Right atrium auricular region (tissue), 2 donors: ENCODE measurements around the gene PADI6. TPM values are rescaled to one million over a fixed set of nuclear protein-coding genes. Genes with fewer than 3 reads are reported as not detected.

ENCODE experiments used
- DNase-seq: peaks from one replicate; pipeline ENCODE4 v3.0.0-alpha.2; 2019; ENCODE audit warnings: low spot score
- H3K27ac ChIP-seq, 2 donors: fragments of 200-600 bp; sonication (generic); 1 replicate in 1 of 2; 2 replicates in 1 of 2; pipeline ENCODE4 v1.5.1; 2016 to 2019
- H3K27me3 ChIP-seq, 2 donors: fragments of 200-600 bp; sonication (generic); one replicate each; pipeline versions ENCODE4 v1.5.1 to v1.6.0; 2017 to 2019
- H3K36me3 ChIP-seq: fragments of 200-600 bp; sonication (generic); one replicate; pipeline ENCODE4 v1.5.1; 2016
- H3K4me1 ChIP-seq, 2 donors: fragments of 200-600 bp; sonication (generic); one replicate each; pipeline versions ENCODE4 v1.5.1 to v1.6.0; 2017 to 2019
- H3K4me3 ChIP-seq, 2 donors: fragments of 200-600 bp; sonication (generic); 1 replicate in 1 of 2; 2 replicates in 1 of 2; pipeline ENCODE4 v1.5.1; 2017 to 2019; ENCODE audit warnings: mild to moderate bottlenecking in 1 of 2, moderate library complexity in 1 of 2
- H3K9me3 ChIP-seq, 2 donors: fragments of 200-600 bp; sonication (generic); one replicate each; pipeline ENCODE4 v1.5.1; 2019
- total RNA-seq, 2 donors: library from RNA; depleted of rRNA; stranded (reverse); fragments of >200 nt; gene quantifications; one replicate each; pipeline ENCODE4 v1.1.0, GENCODE V29; 2016
- TF ChIP-seq, protein P1 (sequence below), 2 donors: fragments of 200-600 bp; sonication (generic); IDR thresholded peaks; one replicate each; pipeline ENCODE4 v1.5.1; 2019; ENCODE audit warnings: antibody characterized with exemption in 2 of 2

PADI6 gene
- total RNA-seq, 2 donors from 2014 or later = not detected

DNA sequence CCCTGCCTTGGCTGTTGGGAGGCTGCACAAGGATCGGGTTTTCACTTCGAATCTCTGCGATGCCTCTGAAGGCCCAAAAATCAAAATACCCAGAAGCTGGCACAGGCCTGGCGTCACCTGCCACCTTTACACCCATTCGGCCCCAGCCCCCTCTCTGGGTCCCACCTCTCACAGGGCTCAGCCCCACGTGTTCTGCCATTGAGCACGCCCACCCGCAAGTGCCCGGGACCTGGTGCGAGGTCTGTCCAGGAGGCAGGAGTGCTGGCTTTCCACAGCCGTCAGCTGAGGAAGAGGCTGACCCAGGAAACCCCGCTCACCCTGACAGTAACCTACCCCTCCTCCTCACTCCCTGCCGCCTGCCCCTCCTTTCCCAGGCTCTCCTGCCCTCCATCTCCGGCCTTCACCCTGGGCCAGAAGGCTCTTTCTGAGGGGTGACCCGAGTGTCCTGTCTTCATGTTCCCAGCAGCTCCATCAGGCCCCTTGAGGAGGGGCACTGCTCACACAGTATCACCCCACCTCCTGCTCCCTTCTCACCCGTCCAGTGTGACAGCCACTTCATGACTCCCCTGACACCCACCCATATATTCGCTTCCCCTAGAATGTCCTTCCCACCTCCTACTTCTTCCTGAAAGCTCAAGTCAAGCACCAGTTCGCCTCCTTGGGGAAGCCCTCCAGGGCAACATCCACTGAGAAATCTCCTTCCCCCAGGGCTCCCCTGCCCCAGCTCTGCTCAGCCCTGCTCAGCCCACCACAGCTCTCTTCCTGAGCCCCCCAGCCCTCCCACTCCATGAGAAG lies 54.0 kb downstream of the PADI6 start:
- Histone ChIP-seq H3K27me3 (no peaks in the 10 kb centered on the region), H3K4me3 (no peak overlapping the region), H3K4me1 (peaks cover 0 to 17% of the 10 kb centered on the region in 2 donors), H3K27ac (no peak overlapping the region), H3K9me3 (no peaks in the 10 kb centered on the region), H3K36me3 (peaks cover 36% of the 10 kb centered on the region)
- TF ChIP-seq, protein P1, sequence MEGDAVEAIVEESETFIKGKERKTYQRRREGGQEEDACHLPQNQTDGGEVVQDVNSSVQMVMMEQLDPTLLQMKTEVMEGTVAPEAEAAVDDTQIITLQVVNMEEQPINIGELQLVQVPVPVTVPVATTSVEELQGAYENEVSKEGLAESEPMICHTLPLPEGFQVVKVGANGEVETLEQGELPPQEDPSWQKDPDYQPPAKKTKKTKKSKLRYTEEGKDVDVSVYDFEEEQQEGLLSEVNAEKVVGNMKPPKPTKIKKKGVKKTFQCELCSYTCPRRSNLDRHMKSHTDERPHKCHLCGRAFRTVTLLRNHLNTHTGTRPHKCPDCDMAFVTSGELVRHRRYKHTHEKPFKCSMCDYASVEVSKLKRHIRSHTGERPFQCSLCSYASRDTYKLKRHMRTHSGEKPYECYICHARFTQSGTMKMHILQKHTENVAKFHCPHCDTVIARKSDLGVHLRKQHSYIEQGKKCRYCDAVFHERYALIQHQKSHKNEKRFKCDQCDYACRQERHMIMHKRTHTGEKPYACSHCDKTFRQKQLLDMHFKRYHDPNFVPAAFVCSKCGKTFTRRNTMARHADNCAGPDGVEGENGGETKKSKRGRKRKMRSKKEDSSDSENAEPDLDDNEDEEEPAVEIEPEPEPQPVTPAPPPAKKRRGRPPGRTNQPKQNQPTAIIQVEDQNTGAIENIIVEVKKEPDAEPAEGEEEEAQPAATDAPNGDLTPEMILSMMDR (IDR thresholded peaks at IDR 0.05) = no peak
- DNase-seq = no peak

DNA sequence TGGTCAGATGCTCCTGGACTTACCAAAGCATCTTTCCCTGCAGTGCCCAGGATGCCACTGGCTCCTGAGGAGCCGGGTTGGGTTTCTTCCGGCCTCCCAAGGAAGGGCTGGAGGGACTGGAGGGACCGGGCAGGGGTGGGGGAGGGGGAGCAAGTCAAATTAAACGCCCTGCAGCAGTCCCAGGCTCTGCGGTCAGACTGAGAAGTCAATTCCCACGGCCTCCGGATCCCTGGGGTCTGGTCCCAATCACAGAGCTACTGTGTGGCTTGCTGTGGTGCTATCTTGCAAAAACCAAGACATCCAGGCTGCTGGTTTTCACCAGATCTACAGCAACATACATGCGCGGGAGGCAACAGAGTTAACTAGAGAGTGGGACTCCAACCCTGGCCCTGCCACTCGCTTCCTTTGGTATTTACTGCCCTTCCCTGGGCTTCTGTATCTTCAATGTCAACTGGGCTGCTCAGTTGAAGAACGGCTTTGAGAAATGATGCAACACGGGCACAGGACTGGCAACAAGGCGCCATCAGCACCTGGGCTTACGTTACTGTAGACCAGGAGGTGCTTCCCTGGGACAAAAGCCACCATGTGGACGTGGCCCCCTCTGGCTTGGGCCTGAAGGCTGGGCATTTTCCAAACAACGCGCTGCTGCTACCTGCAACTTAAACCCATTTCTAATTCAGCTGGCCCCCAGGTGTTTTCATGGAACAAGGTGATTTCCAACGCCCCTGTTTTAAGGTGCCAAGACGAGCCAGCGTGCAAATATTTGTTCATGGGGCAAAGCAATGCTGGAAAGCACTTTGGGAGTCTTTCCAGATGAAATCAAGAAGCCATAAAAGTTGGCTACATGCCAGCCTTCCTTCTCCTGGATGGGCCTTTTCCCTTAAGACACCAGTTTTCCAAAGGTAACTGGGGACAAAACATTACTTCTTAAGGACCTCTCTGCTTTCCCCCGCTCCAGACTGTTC lies 56.0 kb downstream of the PADI6 start:
- Histone ChIP-seq H3K4me1 (peaks cover 0 to 17% of the 10 kb centered on the region in 2 donors), H3K27ac (no peak overlapping the region), H3K9me3 (no peaks in the 10 kb centered on the region), H3K4me3 (no peak overlapping the region), H3K27me3 (no peaks in the 10 kb centered on the region), H3K36me3 (peaks cover 36% of the 10 kb centered on the region)
- TF ChIP-seq, protein P1 (IDR thresholded peaks at IDR 0.05) = no peak
- no peak for DNase-seq

GRCh38 chr1:17429183-17429582 lies 57.2 kb downstream of the PADI6 start:
- DNase-seq = no peak
- H3K36me3 ChIP-seq = peaks cover 36% of the 10 kb centered on the region
- no peak overlapping the region for H3K27ac ChIP-seq
- H3K4me1 ChIP-seq = peaks cover 0 to 5% of the 10 kb centered on the region in 2 donors
- H3K9me3 ChIP-seq = no peaks in the 10 kb centered on the region
- no peaks in the 10 kb centered on the region for H3K27me3 ChIP-seq
- TF ChIP-seq, protein P1 (IDR thresholded peaks at IDR 0.05) = no peak
- no peak overlapping the region for H3K4me3 ChIP-seq

- H3K9me3 ChIP-seq = no peaks in the 10 kb centered on the region
- H3K27ac ChIP-seq = no peak overlapping the region
- TF ChIP-seq, protein P1 (IDR thresholded peaks at IDR 0.05) = no peak
- H3K27me3 ChIP-seq = no peaks in the 10 kb centered on the region
- H3K36me3 ChIP-seq = peaks cover 14% of the 10 kb centered on the region
- H3K4me3 ChIP-seq = no peak overlapping the region
- DNase-seq = no peak
- peaks cover 0 to 16% of the 10 kb centered on the region in 2 donors for H3K4me1 ChIP-seq
These were observed 60.4 kb downstream of the PADI6 start for GRCh38 chr1:17432412-17432811.

DNA sequence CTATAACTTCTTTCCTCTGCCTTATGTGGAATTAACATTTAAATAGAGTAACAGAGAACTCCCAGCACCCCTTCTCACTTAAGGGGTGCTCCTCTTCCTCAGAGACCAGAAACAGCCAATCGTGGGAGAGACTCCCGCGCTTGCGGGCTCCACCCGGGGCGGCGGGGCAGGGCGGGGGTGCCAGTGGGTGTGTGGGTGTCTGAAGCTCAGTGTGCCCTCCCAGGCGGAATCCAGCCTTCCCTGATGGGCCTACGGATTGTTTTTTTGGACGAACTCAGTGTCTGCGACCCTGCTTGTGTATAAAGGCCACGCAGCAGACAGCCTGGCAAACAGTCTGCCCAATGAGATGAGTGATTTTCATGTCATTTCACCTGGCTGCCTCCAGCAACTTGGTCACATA lies 61.3 kb downstream of the PADI6 start:
- H3K36me3 ChIP-seq = peaks cover 5% of the 10 kb centered on the region
- H3K27ac ChIP-seq = no peak overlapping the region
- H3K4me3 ChIP-seq = no peak overlapping the region
- TF ChIP-seq, protein P1 (IDR thresholded peaks at IDR 0.05) = no peak
- no peaks in the 10 kb centered on the region for H3K9me3 ChIP-seq
- no peak for DNase-seq
- H3K4me1 ChIP-seq = peaks cover 0 to 16% of the 10 kb centered on the region in 2 donors
- H3K27me3 ChIP-seq = no peaks in the 10 kb centered on the region
